ENCODE results near the gene DNAH12.

Gene DNAH12

GRCh38 chr3:57298041-57298440, 246.1 kb downstream of the DNAH12 start:
- DNase-seq, result no peak

DNA sequence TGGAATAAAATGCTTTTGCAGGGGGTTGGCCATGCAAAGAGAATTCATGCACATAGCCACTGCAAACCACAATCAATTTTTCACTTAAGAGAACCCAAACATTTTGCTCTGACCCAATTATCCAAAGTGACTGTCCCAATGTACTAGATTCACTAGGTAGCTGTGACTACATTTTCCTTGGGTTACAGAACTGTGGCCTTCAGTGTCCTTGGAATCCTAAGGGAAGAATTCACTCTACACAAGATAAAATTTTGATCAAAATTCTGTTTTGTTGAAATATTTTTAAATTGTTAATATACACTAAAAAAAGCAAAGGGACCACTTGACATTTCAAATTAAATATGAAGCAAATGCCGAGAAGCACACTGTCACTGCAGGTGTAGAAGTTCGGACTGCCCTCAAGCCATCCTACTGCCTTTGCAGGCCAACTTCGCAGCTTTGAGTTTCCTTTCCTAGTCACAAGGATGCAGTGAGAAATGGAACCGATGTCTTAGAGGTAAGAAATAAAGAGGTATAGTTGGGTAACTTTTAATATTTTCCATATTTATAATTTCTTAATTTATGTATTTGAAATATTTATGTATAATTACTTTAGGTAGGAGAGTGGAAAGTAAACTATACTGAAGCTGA, 251.1 kb downstream of the DNAH12 start:
- no peak for DNase-seq

- no peak for DNase-seq
These were observed 251.8 kb downstream of the DNAH12 start, which contains the start of gene ASB14 for GRCh38 chr3:57292159-57292896. Gene ASB14, minus strand, starts transcription at chr3:57292685. Its CDS starts 652 bp downstream, at chr3:57292033.

DNA sequence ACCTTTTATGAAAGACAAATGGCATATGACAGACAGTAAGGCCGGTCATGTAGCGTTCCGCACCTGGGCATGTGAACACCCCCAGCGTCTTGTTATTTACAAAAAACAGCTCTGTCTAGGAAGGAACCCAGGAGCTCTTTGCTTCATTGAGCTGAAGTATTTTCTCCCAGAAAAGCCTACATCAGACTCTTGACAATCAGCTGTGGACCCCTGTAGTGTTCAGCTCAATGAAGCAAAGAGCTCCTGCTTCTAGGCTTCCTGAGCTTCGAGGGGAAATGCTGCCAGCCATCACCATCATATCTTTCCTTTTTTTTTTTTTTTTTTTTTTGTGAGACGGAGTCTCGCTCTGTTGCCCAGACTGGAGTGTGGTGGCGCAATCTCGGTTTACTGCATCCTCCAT, 255.7 kb downstream of the DNAH12 start:
- no peak for DNase-seq

GRCh38 chr3:57287205-57287604, 256.9 kb downstream of the DNAH12 start:
- no peak for DNase-seq

DNA sequence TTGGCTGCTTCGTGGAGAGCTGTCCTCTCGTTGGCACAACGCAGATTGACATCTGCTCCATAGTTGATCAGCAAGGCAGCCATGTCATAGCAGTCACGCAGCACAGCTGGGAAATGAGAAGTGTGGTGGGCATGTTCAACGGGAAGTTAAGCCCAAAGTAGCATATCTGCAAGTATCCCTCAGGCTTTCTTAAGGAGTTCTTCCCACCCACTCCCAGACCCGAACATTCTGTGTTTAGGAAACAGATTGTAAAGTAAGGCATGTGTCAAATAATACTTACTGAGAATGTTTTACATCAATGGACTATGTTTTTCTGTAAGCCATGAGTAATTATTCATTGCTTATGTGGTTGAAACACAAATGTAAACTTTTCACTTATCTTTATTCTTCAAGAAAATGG, 260.8 kb downstream of the DNAH12 start:
- no peak for DNase-seq

DNA sequence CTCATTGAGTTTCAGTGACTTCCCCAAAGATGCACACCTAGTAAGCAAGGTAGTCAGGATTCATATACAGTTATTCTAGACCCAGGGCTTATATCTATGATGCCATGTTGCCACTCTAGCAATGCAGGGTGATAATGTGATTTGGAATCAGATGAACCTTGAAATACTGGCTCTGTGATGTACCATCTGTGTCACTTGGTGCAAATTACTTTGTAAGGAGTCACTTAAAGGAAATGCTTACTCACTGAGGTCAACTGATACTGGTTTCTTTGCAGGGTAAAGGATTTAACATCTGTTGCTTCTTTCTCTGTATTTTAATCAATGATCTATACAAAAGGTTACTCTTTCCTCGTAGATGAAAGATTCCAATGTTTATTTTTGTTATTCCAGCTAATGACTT, 262.4 kb downstream of the DNAH12 start:
- DNase-seq, result no peak

DNA sequence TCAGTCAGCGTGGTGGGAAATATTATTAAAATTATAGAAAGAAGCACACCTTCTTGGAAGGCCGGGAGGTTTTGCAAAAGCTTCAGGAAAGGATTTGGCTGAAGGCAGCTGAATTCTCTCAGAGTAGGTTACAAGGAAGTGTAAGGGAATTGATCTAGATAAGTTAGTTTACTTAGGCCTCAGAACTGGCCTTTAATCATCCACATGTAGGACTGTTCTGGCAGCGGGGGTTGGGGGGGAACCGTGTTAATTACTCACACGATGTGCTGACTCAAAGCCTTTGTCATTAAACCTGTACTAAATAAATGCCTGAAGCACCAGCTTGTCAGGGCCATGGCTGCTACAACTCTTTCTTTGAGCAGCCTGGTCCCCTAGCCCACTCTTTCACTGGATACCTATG, 264.5 kb downstream of the DNAH12 start:
- no peak for DNase-seq

GRCh38 chr3:57278237-57278636, 265.9 kb downstream of the DNAH12 start:
- DNase-seq, result no peak

DNA sequence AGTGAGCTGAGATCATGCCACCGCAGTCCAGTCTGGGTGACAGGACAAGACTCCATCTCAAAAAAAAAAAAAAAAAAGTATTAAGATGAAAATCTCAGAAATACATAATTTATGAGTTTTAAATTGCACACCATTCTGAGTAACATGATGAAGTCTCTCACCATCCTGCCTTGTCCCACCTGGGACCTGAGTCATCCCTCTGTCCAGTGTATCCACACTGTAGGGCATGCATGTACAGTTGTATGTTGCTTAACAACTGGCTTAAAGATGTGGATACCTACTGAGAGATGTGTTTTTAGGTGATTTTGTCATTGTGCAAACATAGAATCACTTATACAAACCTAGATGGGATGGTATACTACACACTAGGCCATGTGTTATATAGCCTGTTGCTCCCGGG, 268.8 kb downstream of the DNAH12 start:
- DNase-seq, result no peak

GRCh38 chr3:57274845-57275244, 269.3 kb downstream of the DNAH12 start:
- DNase-seq, result no peak

DNA sequence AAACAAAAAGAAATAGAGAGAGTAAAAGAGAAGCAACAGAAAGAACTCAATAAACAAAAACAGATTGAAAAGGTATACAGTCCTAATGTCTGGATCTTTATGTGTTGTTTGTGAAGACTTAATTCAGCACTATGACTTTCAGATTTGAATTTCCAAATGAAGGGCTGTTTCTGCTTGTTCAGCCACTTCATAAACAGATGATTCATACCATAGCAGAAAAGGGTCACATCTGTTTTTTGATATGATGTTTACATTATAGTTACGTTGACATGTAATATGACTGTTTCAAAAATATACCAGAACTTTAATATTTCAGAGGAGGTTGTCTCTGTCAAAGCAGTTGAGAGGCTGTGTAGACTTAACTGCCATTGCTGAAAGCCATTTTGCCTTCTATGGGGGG, 275.7 kb downstream of the DNAH12 start:
- DNase-seq, result no peak

DNA sequence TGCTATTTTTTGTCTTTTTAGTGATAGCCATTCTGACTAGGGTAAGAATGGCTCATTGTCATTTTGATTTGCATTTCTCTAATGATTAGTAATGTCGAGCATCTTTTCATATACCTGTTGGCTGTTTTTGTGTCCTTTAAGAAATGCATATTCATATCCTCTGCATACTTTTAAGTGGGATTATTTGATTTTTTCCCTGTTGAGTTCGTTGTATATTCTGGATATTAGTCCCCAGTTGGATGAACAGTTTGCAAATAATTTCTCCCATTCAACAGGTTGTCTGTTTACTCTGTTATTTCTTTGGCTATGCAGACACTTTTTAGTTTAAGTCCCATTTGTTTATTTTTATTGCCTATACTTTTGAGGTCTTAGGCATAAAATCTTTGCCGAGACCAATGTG, 282.2 kb downstream of the DNAH12 start:
- no peak for DNase-seq

- no peak for DNase-seq
These were observed 283.0 kb downstream of the DNAH12 start for GRCh38 chr3:57261119-57261518.

DNA sequence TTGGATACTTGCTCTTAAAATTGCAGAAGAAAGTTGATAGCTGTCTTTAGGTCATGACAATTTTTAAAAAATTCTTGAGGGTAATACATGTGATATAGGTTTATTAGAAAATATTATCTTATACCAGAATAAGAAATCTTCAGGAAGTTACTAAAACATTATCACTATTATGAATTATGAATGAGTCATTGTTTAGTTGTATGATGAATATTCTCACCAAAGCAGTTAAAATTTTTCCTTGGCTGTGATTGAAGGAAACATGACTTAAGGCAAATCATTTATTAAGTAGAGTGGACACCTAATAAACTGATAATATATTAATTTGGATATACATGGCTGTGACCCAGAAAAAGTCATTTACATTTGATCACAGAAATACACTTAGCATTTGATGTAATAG, 286.5 kb downstream of the DNAH12 start:
- no peak for DNase-seq

DNA sequence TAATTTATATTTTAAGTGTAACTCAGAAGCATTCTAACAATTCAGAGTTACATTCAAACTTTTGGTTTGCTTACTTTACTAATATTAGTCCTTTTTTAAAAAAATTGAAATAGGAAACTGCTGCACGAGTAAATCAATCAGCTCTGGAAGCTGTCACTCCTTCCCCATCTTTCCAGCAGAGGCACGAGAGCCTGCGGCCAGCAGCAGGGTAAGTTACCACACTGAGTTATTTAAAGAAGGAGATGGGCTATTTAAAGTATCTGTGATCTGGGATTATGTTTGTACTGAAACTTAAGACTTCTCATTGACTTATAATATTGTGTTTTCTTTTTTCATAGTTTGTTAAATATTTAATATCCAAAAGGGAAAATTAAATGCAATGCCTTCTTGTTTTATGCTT, 287.3 kb downstream of the DNAH12 start:
- no peak for DNase-seq

DNA sequence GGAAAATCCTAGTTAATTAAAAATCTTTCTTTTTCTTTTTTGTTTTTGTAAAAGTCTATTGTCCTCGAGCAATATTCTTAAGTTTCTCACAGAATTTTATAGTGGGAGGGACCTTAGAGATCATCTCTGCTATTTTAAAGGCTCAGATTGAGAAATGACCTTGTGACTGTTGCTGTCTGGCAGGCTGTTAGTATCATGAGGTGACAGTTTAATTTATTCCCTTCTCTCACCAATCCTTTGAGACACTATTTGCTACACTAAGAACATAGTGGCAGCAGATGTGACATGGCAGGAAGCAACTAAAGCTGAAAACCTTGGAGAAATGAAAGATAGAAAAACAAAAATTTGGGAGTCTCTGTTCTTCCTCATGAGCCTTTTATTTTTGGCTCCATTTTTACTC, 291.7 kb downstream of the DNAH12 start:
- DNase-seq, result no peak

- DNase-seq, result no peak
These were observed 299.2 kb downstream of the DNAH12 start for GRCh38 chr3:57244946-57245345.

All from NCI-H1105 treated with DMSO at 0.1 percent for 48 hours (cell line).